HG03103 (cell line): ENCODE measurements around the gene ALDH3B1.
"Not testable (repeated sequence)": the region's sequence is repeated elsewhere in the genome, so short reads cannot be mapped to it uniquely, and the experiment has no call there.

Source experiments
- ATAC-seq: cut with Tn5 transposase; IDR thresholded peaks from one replicate; pipeline ENCODE4 v1.9.1; 2021; ENCODE audit warnings: low read depth; ENCODE audit not compliant: unreplicated experiment

The ALDH3B1 gene, protein sequence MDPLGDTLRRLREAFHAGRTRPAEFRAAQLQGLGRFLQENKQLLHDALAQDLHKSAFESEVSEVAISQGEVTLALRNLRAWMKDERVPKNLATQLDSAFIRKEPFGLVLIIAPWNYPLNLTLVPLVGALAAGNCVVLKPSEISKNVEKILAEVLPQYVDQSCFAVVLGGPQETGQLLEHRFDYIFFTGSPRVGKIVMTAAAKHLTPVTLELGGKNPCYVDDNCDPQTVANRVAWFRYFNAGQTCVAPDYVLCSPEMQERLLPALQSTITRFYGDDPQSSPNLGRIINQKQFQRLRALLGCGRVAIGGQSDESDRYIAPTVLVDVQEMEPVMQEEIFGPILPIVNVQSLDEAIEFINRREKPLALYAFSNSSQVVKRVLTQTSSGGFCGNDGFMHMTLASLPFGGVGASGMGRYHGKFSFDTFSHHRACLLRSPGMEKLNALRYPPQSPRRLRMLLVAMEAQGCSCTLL

DNA sequence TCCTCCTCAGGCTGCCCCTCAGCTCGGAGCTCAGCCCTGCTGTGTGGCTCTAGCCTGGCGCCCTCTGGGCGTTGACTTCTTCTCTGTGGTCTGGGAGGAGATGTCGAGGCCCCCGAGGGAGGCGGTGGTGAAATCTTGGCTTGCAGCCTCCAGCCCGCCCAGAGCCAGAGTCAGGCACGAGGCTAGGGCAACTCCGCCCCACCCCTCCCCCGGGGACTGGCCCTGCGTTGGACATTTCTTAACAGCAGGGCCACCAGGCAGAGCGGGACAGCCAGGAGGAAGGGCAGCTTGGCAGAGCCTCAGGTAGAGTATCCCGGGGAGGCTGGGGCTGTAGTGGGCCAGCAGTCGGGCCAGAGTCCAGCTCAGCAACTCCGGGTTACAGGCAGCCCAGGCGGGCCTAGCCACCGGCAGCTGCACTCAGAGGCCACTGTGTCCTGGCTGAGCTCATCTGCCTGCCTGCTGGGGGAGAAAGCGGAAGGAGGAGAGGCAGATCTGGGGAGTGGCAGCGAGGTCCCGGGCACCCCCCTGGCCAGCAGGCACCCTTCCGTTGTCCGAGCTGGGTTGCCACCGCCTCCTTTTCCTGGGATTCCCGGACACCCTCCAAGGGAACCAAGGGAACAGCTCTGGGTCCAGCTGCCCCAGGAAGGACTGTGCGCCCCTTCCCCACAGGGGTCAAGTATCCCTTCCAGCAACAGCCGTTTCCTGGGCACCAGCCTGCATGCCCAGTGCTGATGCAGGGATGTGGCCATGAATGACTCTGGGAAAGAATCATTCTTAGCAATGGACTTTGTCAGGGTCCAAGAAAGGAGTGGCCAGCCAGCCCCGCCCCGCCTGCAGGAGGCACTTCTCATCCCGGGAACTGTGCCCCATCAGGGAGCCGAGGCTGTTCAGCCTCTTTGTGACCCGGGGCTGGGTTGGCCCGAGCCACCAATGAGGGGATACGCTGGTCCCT, at the start of gene ALDH3B1:
ALDH3B1 (plus strand) TSS at position 238 of the 952 bp plus-strand sequence. CDS start 4,971 bp downstream, outside the sequence.
- ATAC-seq, result no peak

- not testable (repeated sequence) for ATAC-seq
Measured at GRCh38 chr11:67963217-67963616, 46.9 kb upstream of the ALDH3B1 start.

- not testable (repeated sequence) for ATAC-seq
Measured at GRCh38 chr11:67963879-67964278, 46.2 kb upstream of the ALDH3B1 start.

DNA sequence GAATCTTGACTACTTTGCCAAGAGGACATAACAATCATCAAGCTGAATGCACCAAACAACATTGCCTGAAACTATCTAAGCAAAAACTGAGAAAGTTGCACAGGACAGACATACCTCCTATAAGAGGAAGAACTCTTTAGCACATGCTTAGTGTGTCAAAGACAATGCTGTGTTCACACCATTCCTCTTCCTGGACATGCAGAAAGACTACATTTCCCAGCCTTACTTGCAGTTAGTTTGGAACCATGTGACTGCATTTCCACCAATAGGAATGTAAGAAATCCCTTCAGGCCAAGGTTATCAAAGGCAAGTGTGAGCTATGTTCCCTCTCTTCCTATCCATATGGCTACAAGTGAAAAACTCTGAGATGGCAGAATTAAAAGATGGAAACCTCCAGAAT, 45.4 kb upstream of the ALDH3B1 start:
- not testable (repeated sequence) for ATAC-seq

GRCh38 chr11:67965830-67966348, 44.2 kb upstream of the ALDH3B1 start:
- ATAC-seq, result not testable (repeated sequence)

- ATAC-seq, result not testable (repeated sequence)
Measured at GRCh38 chr11:67974746-67975145, 35.4 kb upstream of the ALDH3B1 start.

DNA sequence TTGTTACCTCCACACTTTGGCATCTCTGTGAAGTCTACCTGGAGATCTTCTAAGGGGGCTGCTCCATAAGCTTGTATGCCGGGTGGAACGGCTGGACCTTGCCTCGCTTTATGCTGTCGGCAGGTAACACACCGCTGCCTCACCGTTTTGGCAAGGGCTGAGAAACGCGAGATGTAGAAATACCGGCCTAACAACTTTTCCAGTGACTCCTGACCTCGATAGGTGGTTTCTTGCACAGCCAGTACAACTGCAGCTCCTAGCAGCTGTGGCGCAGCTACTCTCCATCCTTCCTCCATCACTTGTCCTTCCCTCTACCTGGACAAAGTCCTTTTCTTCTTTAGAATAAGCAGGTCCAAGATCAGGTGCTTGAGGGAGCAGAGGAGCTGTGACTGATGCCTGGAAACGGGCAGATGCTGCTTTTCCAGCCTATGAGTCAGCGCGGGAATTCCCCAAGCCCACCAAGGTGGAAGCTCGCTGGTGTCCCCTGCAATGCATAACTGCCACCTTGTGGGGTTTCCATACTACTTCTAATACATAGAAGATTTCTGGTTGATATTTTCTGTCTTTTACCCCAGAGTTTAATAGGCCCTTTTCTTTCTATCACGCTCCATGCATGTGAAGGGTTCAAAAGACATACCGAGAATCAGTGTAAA, 31.2 kb upstream of the ALDH3B1 start:
- not testable (repeated sequence) for ATAC-seq

- not testable (repeated sequence) for ATAC-seq
Measured at GRCh38 chr11:67981226-67981625, 28.9 kb upstream of the ALDH3B1 start.

- ATAC-seq, result not testable (repeated sequence)
Measured at GRCh38 chr11:67982255-67982857, 27.8 kb upstream of the ALDH3B1 start.

- ATAC-seq, result no peak
Measured at GRCh38 chr11:67983951-67984350, 26.2 kb upstream of the ALDH3B1 start.

DNA sequence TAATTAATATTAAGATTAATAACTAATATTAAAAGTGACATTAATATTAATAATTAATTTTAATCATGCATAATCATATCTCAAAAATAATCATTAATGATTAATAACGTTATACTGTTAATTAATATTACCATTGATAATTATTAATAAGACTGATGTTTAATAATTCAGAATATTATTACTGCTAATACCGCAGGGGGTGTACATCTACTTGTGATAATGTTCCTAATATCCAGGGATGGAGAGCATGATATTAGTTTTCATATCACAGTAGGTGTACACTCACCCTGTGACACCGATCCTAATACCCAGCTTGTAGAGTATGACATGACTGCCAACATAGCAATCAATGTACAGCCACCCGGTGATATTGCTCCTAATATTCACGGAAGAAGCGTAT, 24.8 kb upstream of the ALDH3B1 start:
- not testable (repeated sequence) for ATAC-seq

DNA sequence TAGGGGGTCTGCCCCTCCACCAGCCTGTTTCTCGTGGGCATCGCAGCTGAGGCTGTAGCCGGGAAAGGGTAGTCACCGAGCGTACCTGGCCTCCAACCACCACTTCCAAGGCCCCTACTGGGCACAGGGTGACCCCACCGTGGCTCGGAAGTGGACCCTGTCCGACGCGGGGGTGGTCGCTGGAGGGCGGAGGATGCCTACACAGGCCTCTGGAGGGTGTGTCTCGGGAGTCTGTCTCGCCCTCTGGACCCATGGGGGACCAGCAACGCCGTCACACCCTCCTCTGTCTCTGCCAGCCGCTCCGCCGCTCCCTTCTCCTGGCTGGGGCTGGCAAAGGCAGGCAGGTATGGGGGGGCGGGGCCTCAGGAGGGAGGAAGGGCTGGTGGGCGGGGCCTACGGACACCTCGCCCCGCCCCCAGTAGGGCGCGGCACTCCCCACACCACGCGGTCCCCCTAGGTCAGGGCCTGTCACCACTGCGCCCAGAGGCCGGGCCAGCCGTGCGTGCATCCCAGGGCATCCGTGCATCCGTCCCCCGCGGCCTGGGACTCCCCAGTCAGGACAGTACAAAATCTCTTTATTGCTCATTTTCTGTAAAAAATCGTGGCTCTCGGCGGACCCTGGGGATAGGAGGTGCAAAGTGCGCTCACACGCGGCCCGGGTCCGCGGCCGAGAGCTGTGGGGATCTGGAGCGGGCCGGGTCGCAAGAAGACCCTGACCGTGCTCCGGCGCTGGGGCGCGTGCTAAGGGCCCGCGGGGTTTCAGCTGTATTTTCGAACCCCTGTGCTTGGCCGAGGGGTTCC, 19.4 kb upstream of the ALDH3B1 start:
- ATAC-seq, result not testable (repeated sequence)

GRCh38 chr11:67991347-67992121, 18.6 kb upstream of the ALDH3B1 start:
- not testable (repeated sequence) for ATAC-seq

DNA sequence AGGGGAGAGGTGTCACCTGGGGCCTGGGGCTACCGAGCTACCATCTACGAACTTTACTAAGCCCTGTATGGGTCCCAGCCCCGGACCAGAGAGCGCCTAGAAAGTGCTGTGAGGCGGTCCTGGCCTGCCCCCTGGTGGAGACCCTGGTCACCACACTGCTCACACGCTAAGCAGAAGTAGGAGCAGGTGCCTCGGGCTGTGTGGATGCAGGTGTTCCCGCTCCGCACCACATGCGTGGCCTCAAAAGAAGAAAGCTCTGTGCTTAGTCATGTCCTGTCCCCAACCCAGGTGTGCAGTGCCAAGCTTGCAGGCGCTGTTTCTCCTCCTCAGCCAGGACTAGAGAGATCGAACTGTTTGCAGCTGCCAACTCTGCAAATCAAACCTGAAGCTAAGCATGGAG, 16.3 kb upstream of the ALDH3B1 start:
- not testable (repeated sequence) for ATAC-seq

DNA sequence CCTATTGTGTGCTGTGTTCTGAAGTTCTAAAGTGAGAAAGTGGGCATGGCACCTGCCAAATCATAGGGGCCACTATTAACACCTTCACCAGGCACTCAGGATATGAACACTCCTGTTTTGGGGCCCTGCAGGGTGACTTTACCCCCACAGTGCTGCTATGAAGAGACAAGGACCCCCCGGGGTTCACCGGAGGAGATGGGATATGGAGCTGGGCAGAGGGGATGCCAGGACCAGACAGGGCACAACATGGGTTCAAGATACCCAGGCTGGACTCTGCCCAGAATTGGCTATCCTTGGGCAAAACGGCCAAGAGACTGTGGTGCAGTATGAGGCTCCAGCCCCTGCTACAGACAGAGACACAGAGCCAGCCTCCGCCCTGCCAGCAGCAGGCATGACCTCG, 15.7 kb upstream of the ALDH3B1 start:
- not testable (repeated sequence) for ATAC-seq

GRCh38 chr11:67995129-67995528, 15.0 kb upstream of the ALDH3B1 start:
- ATAC-seq, result not testable (repeated sequence)

- not testable (repeated sequence) for ATAC-seq
Measured at GRCh38 chr11:67995579-67995978, 14.5 kb upstream of the ALDH3B1 start.

DNA sequence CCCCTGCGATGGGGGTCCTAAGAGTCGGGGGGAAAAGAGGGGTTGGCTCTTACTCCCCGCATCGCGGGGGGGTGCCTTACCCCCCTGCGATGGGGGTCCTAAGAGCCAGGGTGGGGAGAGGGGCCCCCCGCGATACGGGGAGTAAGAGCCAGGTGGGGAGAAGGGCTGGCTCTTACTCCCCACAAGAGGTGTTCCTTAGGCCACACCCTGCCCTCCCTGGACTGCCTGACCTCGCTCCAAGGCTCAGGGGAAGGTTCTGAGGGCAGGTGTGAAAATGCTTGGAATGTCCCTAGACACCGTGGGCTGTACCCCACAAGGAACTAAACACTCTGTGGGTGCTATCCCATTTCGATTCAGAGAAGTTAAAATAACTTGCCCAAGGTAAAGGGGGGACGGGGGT, 14.1 kb upstream of the ALDH3B1 start:
- ATAC-seq, result no peak
